BE2C (cell line): Measurements from ENCODE around the gene PIP4K2A.

Experiments
- DNase-seq: peaks from one replicate; pipeline ENCODE4 v3.0.0-alpha.2; 2020
- H3K27me3 ChIP-seq: fragments of 250-450 bp; sonication (Bioruptor Pico); 2 replicates; pipeline ENCODE4 v1.5.1; 2020; ENCODE audit warnings: mild to moderate bottlenecking
- H3K36me3 ChIP-seq: fragments of 250-450 bp; sonication (Bioruptor Pico); 2 replicates; pipeline ENCODE4 v1.5.1; 2020; ENCODE audit warnings: mild to moderate bottlenecking
- H3K4me1 ChIP-seq: fragments of 250-450 bp; sonication (Bioruptor Pico); 2 replicates; pipeline ENCODE4 v1.5.1; 2020
- H3K4me3 ChIP-seq: 2 replicates; pipeline ENCODE4 v1.5.1; 2011; ENCODE audit warnings: low read depth, low read length
- H3K9me3 ChIP-seq: fragments of 250-450 bp; sonication (Bioruptor Pico); 2 replicates; pipeline ENCODE4 v1.5.1; 2020
- TF ChIP-seq, protein P1 (sequence below): IDR thresholded peaks from 2 replicates; pipeline ENCODE4 v1.5.1; 2012; ENCODE audit warnings: mild to moderate bottlenecking, low read depth, low read length

PIP4K2A gene

DNA sequence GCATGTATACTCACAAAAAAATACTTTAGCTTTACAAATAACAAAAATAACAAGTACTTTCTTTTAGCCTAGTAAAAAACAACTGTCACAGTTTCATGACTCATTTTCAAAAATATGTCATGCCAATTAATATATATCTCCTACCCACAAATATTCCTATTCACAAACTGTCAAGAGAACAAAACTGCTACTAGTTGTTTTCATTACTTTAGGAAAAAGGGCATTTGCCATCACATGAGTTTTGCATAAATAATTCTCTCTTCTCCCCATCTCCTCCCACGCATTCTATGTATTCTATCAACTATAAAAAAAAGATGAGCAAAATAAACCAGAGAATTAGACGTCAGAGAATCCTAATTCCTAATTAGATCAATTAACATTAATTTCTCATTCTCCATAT lies 87.6 kb downstream of the PIP4K2A start:
- Histone ChIP-seq H3K4me3 (no peak overlapping the region), H3K36me3 (no peaks in the 10 kb centered on the region), H3K9me3 (no peaks in the 10 kb centered on the region), H3K4me1 (peaks cover 16% of the 10 kb centered on the region), H3K27me3 (no peaks in the 10 kb centered on the region)
- TF ChIP-seq, protein P1, sequence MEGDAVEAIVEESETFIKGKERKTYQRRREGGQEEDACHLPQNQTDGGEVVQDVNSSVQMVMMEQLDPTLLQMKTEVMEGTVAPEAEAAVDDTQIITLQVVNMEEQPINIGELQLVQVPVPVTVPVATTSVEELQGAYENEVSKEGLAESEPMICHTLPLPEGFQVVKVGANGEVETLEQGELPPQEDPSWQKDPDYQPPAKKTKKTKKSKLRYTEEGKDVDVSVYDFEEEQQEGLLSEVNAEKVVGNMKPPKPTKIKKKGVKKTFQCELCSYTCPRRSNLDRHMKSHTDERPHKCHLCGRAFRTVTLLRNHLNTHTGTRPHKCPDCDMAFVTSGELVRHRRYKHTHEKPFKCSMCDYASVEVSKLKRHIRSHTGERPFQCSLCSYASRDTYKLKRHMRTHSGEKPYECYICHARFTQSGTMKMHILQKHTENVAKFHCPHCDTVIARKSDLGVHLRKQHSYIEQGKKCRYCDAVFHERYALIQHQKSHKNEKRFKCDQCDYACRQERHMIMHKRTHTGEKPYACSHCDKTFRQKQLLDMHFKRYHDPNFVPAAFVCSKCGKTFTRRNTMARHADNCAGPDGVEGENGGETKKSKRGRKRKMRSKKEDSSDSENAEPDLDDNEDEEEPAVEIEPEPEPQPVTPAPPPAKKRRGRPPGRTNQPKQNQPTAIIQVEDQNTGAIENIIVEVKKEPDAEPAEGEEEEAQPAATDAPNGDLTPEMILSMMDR = no peak
- DNase-seq = no peak

DNA sequence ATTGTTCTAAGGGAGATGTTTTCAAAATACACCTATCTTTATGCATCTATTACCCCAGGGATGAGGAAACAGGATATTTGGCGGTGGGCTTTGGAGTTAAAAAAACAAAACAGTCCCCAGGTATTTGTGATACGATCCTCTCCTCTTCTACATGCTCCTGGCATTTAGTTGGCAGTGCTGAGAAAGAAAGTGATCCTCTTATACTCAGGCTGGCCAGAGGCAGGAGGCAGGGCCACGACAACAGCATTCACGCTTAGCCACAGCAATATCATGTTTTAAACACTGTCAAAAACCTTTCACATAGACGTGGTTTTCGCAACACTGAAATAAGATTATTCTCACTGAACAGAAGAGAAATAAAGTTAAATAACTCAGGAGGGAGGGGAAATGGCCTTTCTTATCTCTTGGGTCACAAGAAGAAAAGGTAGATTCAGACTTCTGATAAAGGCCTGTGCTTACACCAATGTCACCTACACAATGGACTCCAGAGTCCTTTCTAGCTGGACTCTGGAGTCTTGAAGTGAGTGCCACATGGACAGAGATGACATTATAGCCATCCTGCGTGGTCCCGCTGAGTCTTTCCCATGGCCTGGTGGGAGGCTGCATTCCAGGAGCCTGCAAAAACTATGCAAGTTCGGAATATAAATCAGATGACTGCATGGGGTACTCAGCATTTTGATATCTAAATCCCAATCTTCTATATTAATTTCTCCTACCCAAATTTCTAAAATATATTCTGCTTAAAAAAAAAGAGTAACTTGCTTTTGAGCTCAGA lies 88.7 kb downstream of the PIP4K2A start:
- TF ChIP-seq, protein P1 = no peak
- Histone ChIP-seq H3K27me3 (no peaks in the 10 kb centered on the region), H3K9me3 (no peaks in the 10 kb centered on the region), H3K4me1 (peaks cover 25% of the 10 kb centered on the region), H3K4me3 (no peak overlapping the region), H3K36me3 (no peaks in the 10 kb centered on the region)
- no peak for DNase-seq

DNA sequence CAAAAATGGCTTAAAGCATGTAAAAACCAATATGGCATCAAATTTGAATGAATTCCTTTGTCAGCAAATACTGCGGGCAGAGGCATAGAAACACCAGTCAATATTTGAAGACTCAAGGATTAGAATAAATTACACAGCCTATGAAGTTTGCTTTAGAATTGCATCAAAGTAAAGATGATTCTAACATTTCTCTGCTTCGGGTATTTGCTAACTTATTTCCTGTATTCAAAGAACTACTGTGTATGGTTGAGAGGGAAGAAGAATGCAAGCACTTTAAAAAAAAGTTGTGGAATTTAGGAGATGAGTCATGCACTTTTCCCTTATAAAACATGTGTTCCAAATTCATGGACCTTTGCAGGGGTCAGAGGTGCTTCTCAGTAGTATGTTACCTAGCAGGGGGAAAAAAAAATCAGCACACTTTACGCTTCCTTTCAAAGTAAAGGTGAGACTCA lies 90.1 kb downstream of the PIP4K2A start:
- no peak for DNase-seq
- TF ChIP-seq, protein P1 = no peak
- Histone ChIP-seq H3K4me3 (no peak overlapping the region), H3K9me3 (no peaks in the 10 kb centered on the region), H3K4me1 (peaks cover 35% of the 10 kb centered on the region), H3K36me3 (no peaks in the 10 kb centered on the region), H3K27me3 (no peaks in the 10 kb centered on the region)

DNA sequence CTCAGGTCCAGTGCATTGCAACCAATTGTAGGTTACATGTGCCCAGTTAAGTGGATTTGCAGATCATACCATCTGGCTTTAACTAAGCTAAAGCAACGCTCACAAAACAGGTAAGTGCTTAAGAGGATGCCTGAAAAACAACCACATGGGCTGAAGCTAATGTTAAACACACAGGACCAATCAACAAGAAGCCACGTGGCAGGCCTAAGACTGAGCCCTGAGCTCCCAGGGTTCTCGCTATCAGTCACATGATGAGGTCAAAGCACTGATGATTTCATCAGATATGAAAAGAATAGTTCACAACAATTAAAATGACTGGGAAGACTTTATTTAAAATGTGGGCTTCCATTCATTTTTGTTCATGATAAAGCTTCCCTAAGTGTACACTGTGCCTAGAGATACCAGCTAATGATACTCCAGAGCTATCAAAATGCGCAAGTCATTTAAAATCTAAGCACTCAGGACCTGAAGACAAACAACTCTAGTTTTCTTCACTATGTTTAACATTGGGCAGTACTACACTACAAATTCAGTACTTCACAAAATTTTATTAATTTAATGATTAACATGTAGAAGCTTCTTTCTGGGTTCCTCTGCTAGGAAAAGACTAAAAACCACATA lies 90.6 kb downstream of the PIP4K2A start:
- H3K4me3 ChIP-seq = no peak overlapping the region
- H3K36me3 ChIP-seq = no peaks in the 10 kb centered on the region
- DNase-seq = no peak
- TF ChIP-seq, protein P1 = no peak
- H3K27me3 ChIP-seq = no peaks in the 10 kb centered on the region
- no peaks in the 10 kb centered on the region for H3K9me3 ChIP-seq
- H3K4me1 ChIP-seq = peaks cover 35% of the 10 kb centered on the region

DNA sequence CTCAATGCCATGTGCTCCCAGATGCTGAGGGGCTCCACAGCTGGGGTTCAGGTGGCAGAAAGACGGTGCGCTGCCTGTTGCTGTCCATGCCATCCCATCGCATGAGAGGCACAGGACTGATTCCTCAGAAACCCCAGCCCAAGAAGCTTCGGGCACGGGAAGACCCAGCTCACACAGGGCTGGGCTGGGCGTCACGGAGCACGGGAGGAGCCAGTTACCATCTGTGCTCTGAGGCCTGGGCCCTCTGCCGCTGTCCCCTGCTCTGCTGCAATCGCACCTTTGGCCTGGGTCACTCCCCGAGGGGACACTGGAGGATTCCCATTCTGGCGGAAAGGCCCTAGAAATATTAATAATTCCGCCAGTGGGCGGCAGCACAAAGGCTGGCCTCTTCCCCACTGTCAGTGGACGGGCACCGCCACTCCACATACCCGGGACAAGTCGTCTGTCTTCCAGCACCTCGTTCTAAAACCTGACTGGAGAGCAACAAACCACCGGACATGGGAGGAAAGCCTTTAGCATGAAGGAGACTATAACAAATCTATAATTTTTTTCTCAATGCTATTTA lies 92.1 kb downstream of the PIP4K2A start:
- no peaks in the 10 kb centered on the region for H3K9me3 ChIP-seq
- TF ChIP-seq, protein P1 = no peak
- no peaks in the 10 kb centered on the region for H3K36me3 ChIP-seq
- H3K27me3 ChIP-seq = no peaks in the 10 kb centered on the region
- DNase-seq = no peak
- H3K4me1 ChIP-seq = peaks cover 43% of the 10 kb centered on the region
- no peak overlapping the region for H3K4me3 ChIP-seq

DNA sequence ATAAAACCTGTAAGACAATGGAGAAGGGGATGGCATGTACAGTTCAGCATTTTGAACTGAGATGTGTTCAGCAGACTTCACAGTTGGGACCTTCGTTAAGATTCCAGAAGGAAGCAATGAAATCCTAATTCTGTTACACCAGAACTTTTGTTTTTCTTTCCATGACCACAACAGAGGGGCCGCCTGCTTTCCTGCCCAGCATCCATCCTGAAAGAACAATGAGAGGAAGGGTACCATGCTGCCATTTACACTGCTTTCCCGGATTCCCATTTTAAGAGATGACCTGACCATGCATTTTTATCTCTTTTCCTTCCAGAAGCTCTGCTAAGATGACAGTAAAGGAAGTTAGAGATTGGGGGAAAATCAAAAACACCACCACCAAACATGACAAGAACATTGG lies 92.7 kb downstream of the PIP4K2A start:
- H3K27me3 ChIP-seq = no peaks in the 10 kb centered on the region
- no peaks in the 10 kb centered on the region for H3K9me3 ChIP-seq
- TF ChIP-seq, protein P1 = no peak
- peaks cover 48% of the 10 kb centered on the region for H3K4me1 ChIP-seq
- no peak overlapping the region for H3K4me3 ChIP-seq
- DNase-seq = no peak
- no peaks in the 10 kb centered on the region for H3K36me3 ChIP-seq
